Dermis microvascular lymphatic vessel endothelial cell (primary cell): Measurements from ENCODE around the gene THSD7B. TPM values are rescaled to one million over a fixed set of nuclear protein-coding genes. Genes with fewer than 3 reads are reported as not detected.
"Not testable (repeated sequence)": the region's sequence is repeated elsewhere in the genome, so short reads cannot be mapped to it uniquely, and the experiment has no call there.

Experiments
- DNase-seq, 2 donors: peaks; one replicate each; pipeline versions ENCODE4 v3.0.0 to v3.0.0-alpha.2; 2010; ENCODE audit warnings: low read depth in 2 of 2
- total RNA-seq: library from RNA; depleted of rRNA; stranded (reverse); fragments of >200 nt; gene quantifications from 2 replicates; pipeline ENCODE4 v1.2.1, GENCODE V29; 2014

Gene THSD7B
- total RNA-seq, 1 donor from 2014 or later: not detected

- DNase-seq: no peak
Measured at GRCh38 chr2:137522620-137523011, 757.3 kb downstream of the THSD7B start.

- DNase-seq: no peak
Measured at GRCh38 chr2:137523931-137524330, 758.6 kb downstream of the THSD7B start.

- DNase-seq: no peak
Measured at GRCh38 chr2:137525132-137525531, 759.8 kb downstream of the THSD7B start.

- DNase-seq: no peak
Measured at GRCh38 chr2:137525641-137526190, 760.4 kb downstream of the THSD7B start.

GRCh38 chr2:137535897-137536296, 770.6 kb downstream of the THSD7B start:
- no peak for DNase-seq

GRCh38 chr2:137539336-137539735, 774.0 kb downstream of the THSD7B start:
- no peak for DNase-seq

GRCh38 chr2:137547842-137548241, 782.5 kb downstream of the THSD7B start:
- no peak for DNase-seq

GRCh38 chr2:137566387-137566786, 801.0 kb downstream of the THSD7B start:
- DNase-seq: no peak

GRCh38 chr2:137570484-137570883, 805.1 kb downstream of the THSD7B start:
- no peak for DNase-seq

- not testable (repeated sequence) for DNase-seq
Measured at GRCh38 chr2:137587834-137588233, 822.5 kb downstream of the THSD7B start.

- DNase-seq: not testable (repeated sequence)
Measured at GRCh38 chr2:137588578-137588977, 823.2 kb downstream of the THSD7B start.

- DNase-seq: no peak
Measured at GRCh38 chr2:137590102-137590501, 824.8 kb downstream of the THSD7B start.

- DNase-seq: no peak
Measured at GRCh38 chr2:137607722-137608318, 842.5 kb downstream of the THSD7B start.

GRCh38 chr2:137638932-137639331, 873.6 kb downstream of the THSD7B start:
- no peak for DNase-seq

- DNase-seq: no peak
Measured at GRCh38 chr2:137644731-137645130, 879.4 kb downstream of the THSD7B start.

GRCh38 chr2:137654046-137654445, 888.7 kb downstream of the THSD7B start:
- DNase-seq: no peak

- no peak for DNase-seq
Measured at GRCh38 chr2:137655814-137656213, 890.5 kb downstream of the THSD7B start.

- no peak for DNase-seq
Measured at GRCh38 chr2:137658433-137658832, 893.1 kb downstream of the THSD7B start.

- DNase-seq: no peak
Measured at GRCh38 chr2:137659616-137660015, 894.3 kb downstream of the THSD7B start.

GRCh38 chr2:137670111-137670510, 904.8 kb downstream of the THSD7B start:
- DNase-seq: no peak

- no peak for DNase-seq
Measured at GRCh38 chr2:137672989-137673552, 907.7 kb downstream of the THSD7B start.

GRCh38 chr2:137674991-137675390, 909.6 kb downstream of the THSD7B start:
- DNase-seq: no peak

GRCh38 chr2:137675584-137676327, 910.4 kb downstream of the THSD7B start:
- DNase-seq: no peak
